ENCODE results near the gene SGPP2. TPM values are rescaled to one million over a fixed set of nuclear protein-coding genes. Genes with fewer than 3 reads are reported as not detected.

The SGPP2 gene
- total RNA-seq, 1 experiment from 2014 or later, result not detected

GRCh38 chr2:222431869-222432268, 7.5 kb downstream of the SGPP2 start:
- no peak overlapping the region for H3K56ac ChIP-seq (ENCODE audit: insufficient read length, low read depth, low read length)
- no peak overlapping the region for H3K14ac ChIP-seq (ENCODE audit: insufficient read depth, low read length)
- H3K4ac ChIP-seq (ENCODE audit: low read depth, low read length), result no peak overlapping the region
- H3K27ac ChIP-seq (ENCODE audit: insufficient read length, low read depth, low read length), result no peak overlapping the region
- no peak overlapping the region for H4K8ac ChIP-seq (replicated peaks; ENCODE audit: insufficient read length, low read depth, low read length)
- Mint-ChIP-seq H3K27me3 (ENCODE audit: low read depth) (peaks cover 99% of the 10 kb centered on the region), H3K4me1 (peaks cover 9 to 15% of the 10 kb centered on the region in 2 experiments), H3K9me3 (no peaks in the 10 kb centered on the region; a peak in 2 of 5 replicates), H3K27ac (no peak overlapping the region), H3K36me3 (ENCODE audit: insufficient read depth in 1 of 3, low read depth in 3 of 3) (no peaks in the 10 kb centered on the region), H3K4me3 (no peak overlapping the region)
- H3K4me1 ChIP-seq (ENCODE audit: insufficient read depth, low read length), result no peaks in the 10 kb centered on the region
- no peak overlapping the region for H3K9ac ChIP-seq (ENCODE audit: extremely low read depth, insufficient read length, low read length)
- TF ChIP-seq CTCF (conservative IDR thresholded peaks at IDR 0.05), result no peak
- no peaks in the 10 kb centered on the region for H3K9me3 ChIP-seq (ENCODE audit: control insufficient read depth, low read depth, low read length)
- peaks cover 26% of the 10 kb centered on the region; the same call in 1 of the 2 replicates for H3K27me3 ChIP-seq (ENCODE audit: insufficient read depth, low read length)
- H2BK12ac ChIP-seq (ENCODE audit: insufficient read length, low read depth, low read length), result no peak overlapping the region
- no peak overlapping the region for H2BK20ac ChIP-seq (ENCODE audit: low read depth, low read length, poor library complexity, severe bottlenecking)
- H2BK5ac ChIP-seq (ENCODE audit: insufficient read length, low read length), result no peak overlapping the region
- no peak overlapping the region for H2BK120ac ChIP-seq (ENCODE audit: low read depth, low read length, poor library complexity, severe bottlenecking)
- no peak overlapping the region for H2BK15ac ChIP-seq (ENCODE audit: low read depth, low read length)
- H3K23me2 ChIP-seq (ENCODE audit: insufficient read length, low read depth, low read length, poor library complexity, severe bottlenecking), result no peaks in the 10 kb centered on the region
- no peak overlapping the region for H3K23ac ChIP-seq (ENCODE audit: insufficient read length, low read depth, low read length)
- no peak overlapping the region for H4K91ac ChIP-seq (ENCODE audit: insufficient read length, low read depth, low read length)
- H4K5ac ChIP-seq (ENCODE audit: insufficient read length, low read depth, low read length), result no peak overlapping the region
- no peak overlapping the region for H2AK5ac ChIP-seq (ENCODE audit: insufficient read length, low read length)
- DNase-seq, result no peak
- no peaks in the 10 kb centered on the region for H3K79me1 ChIP-seq (ENCODE audit: insufficient read depth, low read depth, low read length, poor library complexity, severe bottlenecking)
- H3K79me2 ChIP-seq (ENCODE audit: insufficient read depth, low read length), result no peaks in the 10 kb centered on the region
- H3T11ph ChIP-seq (ENCODE audit: low read length), result no peak overlapping the region
- H2AFZ ChIP-seq (ENCODE audit: low read length), result no peak overlapping the region
- no peak overlapping the region for H3K4me2 ChIP-seq (ENCODE audit: insufficient read depth, insufficient read length, low read length)
- WGBS (ENCODE audit: extremely low coverage, insufficient read length, low lambda C conversion rate), result no CpG with 5 or more reads among the region's 3 CpGs
- H4K20me1 ChIP-seq (ENCODE audit: control insufficient read depth, insufficient read depth, insufficient read length), result no peaks in the 10 kb centered on the region
- H3K18ac ChIP-seq (ENCODE audit: insufficient read length, low read depth, low read length), result no peak overlapping the region

Data from H9 (cell line).